Stromal cell of bone marrow (primary cell): ENCODE measurements around the gene PDC.
"Not testable (repeated sequence)": the region's sequence is repeated elsewhere in the genome, so short reads cannot be mapped to it uniquely, and the experiment has no call there.

Experiments used
- DNase-seq: peaks from one replicate; pipeline ENCODE4 v3.0.0-alpha.2; 2012; ENCODE audit warnings: low read depth

Gene PDC

DNA sequence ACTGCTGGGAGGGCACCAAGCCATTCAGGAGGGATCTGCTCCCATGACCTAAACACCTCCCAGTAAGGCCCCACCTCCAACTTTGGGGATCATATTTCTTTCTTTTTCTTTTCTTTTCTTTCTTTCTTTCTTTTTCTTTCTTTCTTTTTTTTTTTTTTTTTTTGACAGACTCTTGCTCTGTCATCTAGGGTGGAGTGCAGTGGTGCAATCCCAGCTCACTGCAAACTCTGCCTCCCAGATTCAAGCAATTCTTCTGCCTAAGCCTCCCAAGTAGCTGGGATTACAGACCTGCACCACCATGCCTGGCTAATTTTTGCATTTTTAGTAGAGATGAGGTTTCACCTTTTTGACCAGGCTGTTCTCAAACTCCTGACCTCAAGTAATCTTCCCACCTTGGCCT, 4.6 kb upstream of the PDC start:
- not testable (repeated sequence) for DNase-seq

DNA sequence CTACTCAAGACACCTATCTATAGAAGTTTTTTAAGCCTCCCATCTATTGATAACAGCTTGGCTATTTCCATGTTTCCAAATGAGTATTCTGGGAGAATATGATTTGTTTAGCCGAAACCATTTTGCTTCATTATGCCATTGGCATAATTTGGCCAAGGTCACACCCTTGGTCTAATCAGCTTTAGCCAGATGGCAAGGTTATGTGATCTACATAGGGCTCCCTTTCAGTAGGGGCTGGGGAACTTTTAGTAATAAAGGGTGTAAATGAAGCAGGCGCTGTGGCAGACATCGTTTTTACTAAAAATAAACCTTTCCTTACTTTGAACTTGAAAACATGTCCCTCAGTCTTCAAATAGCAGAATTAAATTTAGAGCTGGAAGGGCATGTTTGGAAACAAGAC, 3.0 kb upstream of the PDC start:
- no peak for DNase-seq

DNA sequence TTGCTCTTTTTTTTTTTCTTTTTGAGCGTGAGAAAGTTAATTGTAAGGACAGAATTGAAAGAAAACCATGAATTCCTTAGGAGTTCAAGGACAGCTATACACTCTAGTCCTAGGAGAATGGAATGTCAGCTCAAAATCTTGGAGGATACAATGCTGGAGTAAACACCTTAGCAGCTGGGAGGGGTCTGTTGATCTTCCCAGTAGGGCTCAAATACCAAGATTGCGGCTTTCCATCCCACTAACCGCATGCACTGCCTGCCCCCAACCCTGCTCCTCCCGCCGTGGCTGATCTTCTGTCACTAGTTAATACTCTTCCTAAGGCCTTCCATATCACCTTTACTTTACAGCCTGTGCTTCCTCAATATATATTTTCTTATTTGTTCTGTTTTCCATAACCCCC, 2.6 kb upstream of the PDC start:
- no peak for DNase-seq

DNA sequence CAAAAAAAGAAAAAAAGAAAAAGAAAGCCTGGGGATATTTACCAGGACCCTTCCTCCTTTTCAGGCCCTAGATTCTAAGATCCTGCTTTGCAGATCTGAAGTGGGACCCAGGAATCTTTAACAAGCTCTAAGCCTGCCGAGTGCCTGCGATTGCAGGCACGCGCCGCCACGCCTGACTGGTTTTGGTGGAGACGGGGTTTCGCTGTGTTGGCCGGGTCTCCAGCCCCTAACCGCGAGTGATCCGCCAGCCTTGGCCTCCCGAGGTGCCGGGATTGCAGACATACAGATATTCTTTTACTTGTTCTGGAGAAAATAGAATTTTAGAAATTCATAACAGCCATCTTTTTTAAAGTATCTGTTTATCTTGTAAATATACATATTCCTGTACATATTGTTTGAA, 1.8 kb downstream of the PDC start:
- not testable (repeated sequence) for DNase-seq

GRCh38 chr1:186456729-186457255, 4.1 kb downstream of the PDC start:
- DNase-seq, result no peak

DNA sequence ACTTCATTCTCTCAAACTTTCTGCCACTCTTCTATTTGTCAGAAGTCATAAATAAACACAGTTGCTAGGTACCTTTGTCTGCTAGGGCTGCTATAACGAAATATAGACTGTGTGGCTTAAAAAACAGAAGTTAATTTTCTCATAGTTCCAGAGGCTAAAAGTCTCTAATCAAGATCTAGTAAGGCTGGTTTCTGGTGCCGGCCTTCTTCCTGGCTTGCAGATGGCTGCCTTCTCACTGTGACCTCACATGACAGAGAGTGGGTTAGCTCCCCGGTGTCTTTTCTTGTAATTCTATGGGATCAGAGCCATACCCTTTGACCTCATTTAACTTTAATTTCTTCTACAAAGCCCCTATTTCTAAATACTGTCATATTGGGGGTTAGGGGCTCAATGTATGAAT, 5.9 kb downstream of the PDC start:
- DNase-seq, result no peak

- DNase-seq, result no peak
These were observed 14.8 kb downstream of the PDC start for GRCh38 chr1:186446152-186446551.

- DNase-seq, result no peak
These were observed 17.3 kb downstream of the PDC start for GRCh38 chr1:186443638-186444037.

GRCh38 chr1:186442651-186443375, 18.1 kb downstream of the PDC start:
- DNase-seq, result no peak

- no peak for DNase-seq
These were observed 20.3 kb downstream of the PDC start for GRCh38 chr1:186440584-186440983.

DNA sequence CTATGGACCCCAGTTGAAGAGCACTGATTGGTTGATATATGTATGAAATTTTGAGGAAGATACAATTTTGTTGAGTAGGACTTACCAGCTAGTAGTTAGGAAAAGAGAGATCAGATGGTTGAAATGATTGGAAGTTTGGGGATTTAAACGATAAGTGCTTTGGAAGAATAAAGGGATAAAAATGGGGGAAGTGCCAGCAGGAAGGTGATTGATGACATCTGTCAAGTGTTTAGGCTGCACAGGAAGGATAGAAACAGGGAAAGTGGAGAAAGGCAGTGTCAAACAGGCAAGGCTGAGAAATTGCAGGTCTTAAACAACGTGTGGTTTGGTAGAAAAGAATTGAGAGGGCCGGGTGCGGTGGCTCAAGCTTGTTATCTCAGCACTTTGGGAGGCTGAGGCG, 22.3 kb downstream of the PDC start:
- DNase-seq, result no peak

GRCh38 chr1:186435336-186435735, 25.6 kb downstream of the PDC start:
- DNase-seq, result no peak

DNA sequence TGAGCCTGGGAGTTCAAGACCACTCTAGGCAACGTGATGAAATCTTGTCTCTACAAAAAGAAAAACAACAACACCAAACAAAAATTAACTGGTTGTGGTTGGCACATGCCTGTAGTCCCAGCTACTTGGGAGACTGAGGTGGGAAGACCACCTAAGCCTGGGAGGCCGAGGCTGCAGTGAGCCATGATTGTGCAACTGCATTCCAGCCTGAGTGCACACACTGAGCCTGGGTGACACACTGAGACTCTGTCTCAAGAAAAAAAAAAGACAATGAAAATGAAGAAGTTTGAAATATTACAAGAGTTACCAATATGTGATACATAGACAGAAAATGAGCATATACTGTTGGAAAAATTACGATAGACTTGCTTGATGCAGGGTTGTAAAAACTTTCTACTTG, 31.9 kb downstream of the PDC start:
- no peak for DNase-seq

DNA sequence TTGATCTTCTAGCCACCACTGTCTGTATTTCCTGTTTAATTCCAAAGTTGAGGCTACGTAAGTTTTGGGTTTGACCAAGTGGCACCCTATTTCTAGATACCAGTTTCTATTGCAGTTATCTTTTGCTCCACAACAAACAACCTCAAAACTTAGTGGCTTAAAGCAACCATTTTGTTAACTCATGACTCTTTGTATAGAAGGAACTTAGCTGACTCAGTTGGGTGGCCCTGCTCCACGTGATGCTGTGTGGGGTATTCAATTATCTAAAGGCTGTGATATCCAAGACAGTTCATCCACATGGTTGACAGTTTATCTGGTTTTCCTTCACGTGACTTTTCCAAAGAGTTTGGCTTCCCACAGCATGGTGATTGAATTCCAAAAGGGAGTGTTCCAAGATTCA, 34.8 kb downstream of the PDC start:
- no peak for DNase-seq

DNA sequence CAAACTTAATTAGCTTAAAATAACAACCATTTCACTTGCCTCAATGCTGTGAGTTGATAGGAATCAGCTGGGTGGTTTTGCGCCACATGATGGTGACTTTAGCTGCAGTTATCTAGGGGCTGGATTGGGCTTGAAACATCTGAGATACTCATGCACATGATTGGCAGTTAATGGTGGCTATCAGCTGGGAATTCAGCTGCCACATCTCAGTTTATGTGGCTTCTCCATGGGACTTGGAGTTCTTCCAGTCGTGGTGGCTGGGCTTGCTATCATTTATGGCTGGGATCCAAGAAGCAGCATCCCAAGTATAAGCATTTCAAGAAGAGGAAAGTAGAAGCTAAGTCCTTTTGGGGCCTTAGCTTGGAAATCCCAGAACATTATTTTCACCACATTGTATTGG, 36.4 kb downstream of the PDC start:
- no peak for DNase-seq

DNA sequence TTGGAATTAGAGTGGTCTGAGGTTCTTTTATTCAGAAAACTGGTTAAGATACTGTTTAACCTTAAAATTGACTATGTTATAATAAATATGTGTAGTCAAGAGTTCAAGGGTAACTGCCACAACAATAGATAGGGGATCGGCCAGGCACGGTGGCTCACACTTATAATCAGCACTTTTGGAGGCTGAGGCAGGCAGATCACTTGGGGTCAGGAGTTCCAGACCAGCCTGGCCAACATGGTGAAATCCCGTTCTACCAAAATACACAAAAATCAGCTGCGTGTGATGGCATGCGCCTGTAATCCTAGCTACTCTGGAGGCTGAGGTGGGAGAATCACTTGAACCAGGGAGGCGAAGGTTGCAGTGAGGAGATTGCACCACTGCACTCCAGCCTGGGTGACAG, 39.5 kb downstream of the PDC start:
- DNase-seq, result no peak

DNA sequence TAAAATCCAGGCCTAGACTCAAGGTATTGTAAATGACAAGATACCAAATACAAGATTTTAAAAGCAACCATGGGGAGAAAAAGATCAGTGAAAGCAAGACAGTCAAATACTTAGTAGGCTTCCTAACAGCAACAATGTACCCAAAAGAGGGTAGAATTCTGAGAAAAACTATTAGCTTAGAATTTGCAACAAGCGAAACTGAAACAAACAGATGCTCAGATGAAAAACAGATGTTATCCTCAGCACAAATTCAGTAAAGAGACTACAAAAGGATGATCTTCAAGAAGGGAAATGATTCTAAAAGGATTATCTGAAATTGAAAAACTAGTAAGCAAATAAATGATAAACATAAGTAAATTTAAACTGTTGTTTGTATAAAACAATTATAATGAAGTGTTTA, 40.0 kb downstream of the PDC start:
- DNase-seq, result no peak

DNA sequence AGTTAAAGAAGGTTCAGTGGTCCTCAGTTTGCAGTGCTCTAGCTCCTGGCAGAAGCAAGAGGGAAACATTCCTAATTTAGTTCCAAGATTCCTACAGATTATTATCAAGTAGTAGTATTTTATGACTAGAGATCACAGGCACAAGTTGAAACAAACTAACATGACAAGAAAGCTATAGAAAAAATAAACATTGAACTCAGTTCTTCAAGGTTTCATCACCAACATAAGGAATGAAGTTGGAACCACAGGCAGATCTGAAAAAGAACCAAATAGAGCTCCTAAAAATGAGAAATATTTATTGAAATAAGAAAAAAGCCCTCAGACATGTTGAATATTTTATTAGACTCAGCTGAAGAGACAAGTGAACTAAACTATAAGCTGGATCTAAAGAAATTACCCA, 40.6 kb downstream of the PDC start:
- no peak for DNase-seq

GRCh38 chr1:186418503-186418902, 42.4 kb downstream of the PDC start:
- no peak for DNase-seq

DNA sequence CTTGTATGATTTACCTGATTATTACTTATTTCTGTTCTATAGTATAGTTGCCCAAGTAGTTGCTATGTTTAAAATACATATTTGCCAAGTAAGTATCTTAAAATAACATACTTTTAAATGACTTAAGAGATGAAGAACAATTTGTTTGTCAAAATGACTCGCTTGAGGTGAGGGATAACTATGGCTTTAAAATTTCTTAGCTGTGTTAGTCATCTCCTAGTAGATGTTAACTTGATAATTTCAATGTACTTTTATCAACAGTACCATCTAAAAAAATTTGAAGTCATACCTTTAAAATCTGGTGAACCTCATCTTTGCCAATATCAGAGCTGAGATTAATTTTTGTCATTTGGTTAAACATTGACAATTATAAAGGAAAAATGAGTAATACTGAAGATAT, 47.6 kb downstream of the PDC start:
- no peak for DNase-seq

DNA sequence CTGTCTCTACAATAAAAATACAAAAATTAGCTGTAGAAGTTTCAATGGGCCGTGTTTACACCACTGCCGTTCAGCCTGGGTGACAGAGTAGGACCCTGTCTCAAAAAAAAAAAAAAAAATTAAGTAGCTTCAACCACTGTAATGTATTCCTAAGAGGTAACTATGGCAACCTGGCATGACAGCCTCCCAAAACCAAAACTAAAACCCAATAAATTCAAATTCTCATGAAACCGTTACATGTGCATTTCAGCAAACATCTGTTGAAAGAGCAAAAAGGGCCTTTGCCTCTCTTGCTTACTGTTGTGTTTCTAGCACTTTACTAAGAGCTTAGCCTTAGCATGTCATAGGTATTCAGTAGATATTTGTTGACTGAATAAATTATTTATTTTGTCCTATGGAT, 51.8 kb downstream of the PDC start:
- no peak for DNase-seq

GRCh38 chr1:186404454-186405051, 56.4 kb downstream of the PDC start:
- DNase-seq, result peak; percentile 39

DNA sequence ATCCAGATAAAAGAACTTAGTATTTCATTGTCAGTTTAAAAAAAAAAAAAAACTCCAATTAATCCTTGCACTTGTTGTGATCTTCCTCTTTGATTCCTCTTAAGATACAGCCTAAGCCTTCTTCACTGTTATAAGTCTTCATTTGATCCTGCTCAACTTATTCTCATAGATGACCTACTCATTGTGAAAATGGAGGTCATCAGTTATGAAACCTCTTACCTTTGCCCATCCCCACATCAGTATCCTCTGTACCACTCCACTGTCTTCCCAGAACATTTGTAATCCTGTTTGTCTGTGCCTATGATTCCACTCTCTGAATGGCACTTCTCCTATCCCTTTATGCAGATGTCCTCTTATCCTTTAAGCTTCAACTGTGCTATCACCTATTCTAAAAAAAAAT, 57.3 kb downstream of the PDC start:
- DNase-seq, result no peak

DNA sequence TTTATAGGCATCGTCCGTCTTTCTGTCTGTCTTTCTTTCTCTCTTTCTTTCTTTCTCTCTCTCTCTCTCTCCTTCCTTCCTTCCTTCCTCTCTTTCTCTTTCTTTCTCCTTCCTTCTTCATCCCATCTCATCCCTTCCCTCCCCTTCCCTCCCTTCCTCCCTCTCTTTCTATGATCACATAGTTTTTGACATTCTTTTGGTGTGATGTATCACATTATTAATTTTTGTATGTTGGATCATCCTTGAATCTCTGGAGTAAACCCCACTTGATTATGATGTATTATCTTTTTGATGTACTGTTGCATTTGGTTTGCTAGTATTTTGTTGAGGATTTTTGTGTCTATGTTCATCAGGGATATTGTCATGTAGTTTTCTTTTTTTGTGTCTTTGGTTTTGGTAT, 59.5 kb downstream of the PDC start:
- not testable (repeated sequence) for DNase-seq
